Gastroesophageal sphincter (tissue), 3 donors: Measurements from ENCODE around the gene DPT.

Experiments used
- CTCF ChIP-seq, 4 experiments: fragments of 200-600 bp in 2 of 4; fragments of 450-650 bp in 2 of 4; sonication (generic) in 1 of 4; IDR thresholded peaks; one replicate each; pipeline ENCODE4 v1.5.1; 2017 to 2019; ENCODE audit warnings: antibody characterized with exemption in 4 of 4, mild to moderate bottlenecking in 2 of 4, moderate library complexity in 2 of 4
- EP300 ChIP-seq: sonication (generic); formaldehyde crosslinking; IDR thresholded peaks from one replicate; pipeline ENCODE4 v1.6.1; 2017; ENCODE audit warnings: antibody characterized with exemption, mild to moderate bottlenecking
- POLR2A ChIP-seq, 2 donors: fragments of 450-650 bp; IDR thresholded peaks; one replicate each; pipeline ENCODE4 v1.6.1; 2017; ENCODE audit warnings: antibody characterized with exemption in 2 of 2, mild to moderate bottlenecking in 2 of 2, moderate library complexity in 1 of 2
- POLR2AphosphoS5 ChIP-seq: sonication (generic); formaldehyde crosslinking; IDR thresholded peaks from one replicate; pipeline ENCODE4 v1.6.1; 2017; ENCODE audit warnings: antibody characterized with exemption

GRCh38 chr1:168683871-168684270, 45.1 kb downstream of the DPT start:
- no peak for TF ChIP-seq POLR2A (IDR thresholded peaks at IDR 0.05)
- TF ChIP-seq EP300: no peak
- no peak for TF ChIP-seq CTCF (IDR thresholded peaks at IDR 0.05)
- TF ChIP-seq POLR2AphosphoS5: no peak
